Choroid plexus epithelial cell (primary cell): ENCODE measurements around the gene SLC16A11.

Experiments
- DNase-seq: peaks from one replicate; pipeline ENCODE4 v3.0.0-alpha.2; 2010; ENCODE audit warnings: low read depth
- H3K4me3 ChIP-seq: 2 replicates; pipeline ENCODE4 v1.5.1; 2011; ENCODE audit warnings: low read depth, mild to moderate bottlenecking, control low read depth, low read length, moderate library complexity
- CTCF ChIP-seq: conservative IDR thresholded peaks from 2 replicates; pipeline ENCODE4 v1.5.1; 2011; ENCODE audit warnings: low read depth, mild to moderate bottlenecking, control low read depth, inconsistent platforms, low read length, moderate library complexity

SLC16A11 gene

DNA sequence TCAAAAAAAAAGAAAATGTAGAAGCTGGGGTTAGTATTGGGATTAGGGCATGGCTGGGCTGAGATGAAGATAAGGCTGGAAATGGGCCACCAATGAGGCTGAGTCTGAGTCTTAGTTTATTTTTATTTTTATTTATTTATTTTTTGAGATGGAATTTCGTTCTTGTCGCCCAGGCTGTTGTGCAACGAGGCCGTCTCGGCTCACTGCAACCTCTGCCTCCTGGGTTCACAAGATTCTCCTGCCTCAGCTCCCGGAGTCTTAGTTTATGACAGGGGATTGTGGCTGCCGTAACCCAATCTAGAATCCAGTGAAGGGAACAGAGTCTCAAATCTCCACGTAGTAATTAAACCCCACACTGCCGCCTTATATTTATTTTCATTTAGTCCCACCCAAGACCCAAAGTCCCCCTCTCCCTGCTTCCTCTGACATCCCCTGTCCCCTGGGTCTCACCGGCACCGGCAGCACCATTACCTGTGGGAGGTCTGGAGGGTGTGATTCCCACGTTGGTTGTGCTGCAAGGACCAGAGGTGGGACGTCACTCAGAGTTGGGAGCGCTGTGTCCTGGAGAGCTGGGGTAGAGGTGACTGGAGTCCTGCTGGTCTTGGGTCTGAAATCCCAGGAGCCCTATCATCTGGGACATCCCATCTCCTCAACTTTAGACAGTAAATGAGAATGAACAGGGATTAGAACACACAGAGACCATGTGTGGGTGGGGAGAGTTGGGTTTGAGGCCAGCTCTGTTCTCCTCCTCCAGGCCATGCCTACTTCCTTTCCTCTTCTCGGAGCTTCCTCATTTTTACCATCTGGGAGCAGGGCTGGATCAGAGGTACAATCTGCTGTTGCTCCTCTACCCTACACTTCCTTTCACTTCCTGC is 35.9 kb upstream of the SLC16A11 start, which contains the start of gene CLEC10A:
Gene CLEC10A (minus strand): TSS at position 671 of the 875 bp plus-strand sequence. CDS start 1,439 bp downstream, outside the sequence.
- no peak within 1 kb of the TSS for H3K4me3 ChIP-seq
- TF ChIP-seq CTCF: no peak
- no peak for DNase-seq

GRCh38 chr17:7078711-7079110 is 34.8 kb upstream of the SLC16A11 start:
- H3K4me3 ChIP-seq: no peak overlapping the region
- TF ChIP-seq CTCF: no peak
- DNase-seq: no peak

- no peak overlapping the region for H3K4me3 ChIP-seq
- TF ChIP-seq CTCF: no peak
- no peak for DNase-seq
Observed at GRCh38 chr17:7077911-7078546, 34.1 kb upstream of the SLC16A11 start.

- no peak for TF ChIP-seq CTCF
- no peak overlapping the region for H3K4me3 ChIP-seq
- no peak for DNase-seq
Observed at GRCh38 chr17:7074931-7075330, 31.0 kb upstream of the SLC16A11 start.

DNA sequence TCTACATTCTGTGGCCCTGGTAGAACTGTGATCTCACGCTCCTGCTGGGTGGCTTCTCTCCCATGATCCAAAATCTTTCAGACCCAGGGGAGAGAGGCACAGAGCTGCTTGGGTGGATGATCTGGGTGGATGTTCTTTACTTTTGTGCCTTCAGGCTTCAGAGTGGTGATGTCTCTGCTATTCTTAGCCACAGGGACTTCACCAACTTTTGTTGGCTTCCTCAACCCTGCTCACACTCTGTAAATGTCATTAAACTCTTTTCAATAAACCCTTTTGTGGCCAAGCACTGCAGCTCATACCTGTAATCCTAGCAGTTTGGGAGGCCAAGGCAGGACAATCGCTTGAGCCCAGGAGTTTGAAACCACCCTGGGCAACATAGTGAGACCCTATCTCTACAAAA is 28.5 kb upstream of the SLC16A11 start:
- no peak for DNase-seq
- no peak overlapping the region for H3K4me3 ChIP-seq
- no peak for TF ChIP-seq CTCF

DNA sequence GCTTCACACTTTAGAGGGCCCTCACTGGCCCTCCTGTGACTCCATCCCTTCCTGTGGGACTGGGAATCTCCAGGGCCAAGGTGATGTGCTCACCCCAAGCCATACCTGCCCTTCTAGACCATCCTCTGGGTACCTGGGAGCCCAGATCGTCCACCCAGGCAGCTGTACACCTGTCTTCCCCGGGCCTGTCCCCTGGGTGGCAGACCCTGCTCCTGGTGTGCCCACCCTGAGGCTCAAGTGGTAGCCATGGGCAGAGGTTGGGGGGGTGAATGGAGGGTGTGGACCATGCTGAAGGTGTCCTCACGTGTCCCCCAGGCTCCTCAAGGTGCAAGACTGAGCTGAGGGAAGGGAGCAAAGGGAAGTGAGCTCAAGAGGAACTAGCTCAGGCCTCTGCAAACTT is 26.8 kb upstream of the SLC16A11 start:
- no peak for DNase-seq
- TF ChIP-seq CTCF: no peak
- H3K4me3 ChIP-seq: no peak overlapping the region

- no peak for DNase-seq
- no peak for TF ChIP-seq CTCF
- no peak overlapping the region for H3K4me3 ChIP-seq
Observed at GRCh38 chr17:7068268-7068667, 24.4 kb upstream of the SLC16A11 start.
